ENCODE measurements around the gene HBA1.
"Not testable (repeated sequence)": the region's sequence is repeated elsewhere in the genome, so short reads cannot be mapped to it uniquely, and the experiment has no call there.

Gene HBA1

GRCh38 chr16:211631-212180 lies 35.2 kb downstream of the HBA1 start:
- DNase-seq: not testable (repeated sequence)

- DNase-seq: no peak
Observed at GRCh38 chr16:212999-213398, 36.5 kb downstream of the HBA1 start.

- no peak for DNase-seq
Observed at GRCh38 chr16:220021-220420, 43.5 kb downstream of the HBA1 start.

Data from eye (tissue), 1 donor.